ENCODE measurements around the gene FOXJ1. TPM values are rescaled to one million over a fixed set of nuclear protein-coding genes. Genes with fewer than 3 reads are reported as not detected.
A peak's percentile ranks its signal among the peaks of the same experiment; 100 is the strongest.

FOXJ1 gene
- polyA plus RNA-seq, 2 of the 4 experiments (the other 2 are of a cell fraction), result 0.09 to 0.50 TPM

DNA sequence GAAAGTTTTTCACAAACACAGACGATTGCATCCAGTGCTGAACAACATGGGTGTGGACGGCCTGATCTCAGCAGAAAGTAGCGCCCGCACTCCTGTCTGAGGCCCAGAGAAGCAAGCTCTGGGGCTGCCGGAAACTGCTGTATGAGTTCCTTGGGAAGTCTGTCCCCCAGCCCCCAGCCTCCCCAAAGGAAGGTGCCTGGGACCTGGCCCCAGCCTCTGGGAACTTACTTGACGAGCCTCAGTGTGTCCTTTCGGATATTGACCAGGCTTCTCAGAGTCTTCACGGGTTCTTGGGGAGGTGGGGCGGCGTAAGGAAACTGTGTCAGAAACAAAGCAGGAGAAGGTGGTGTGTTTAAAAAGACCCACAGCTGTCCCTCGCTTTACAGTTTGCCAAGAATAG lies 32.4 kb upstream of the FOXJ1 start:
- CTCF ChIA-PET, result interaction anchor here (0.6 to 13.7 kb wide), 11 partner anchors 8 to 159 kb away, joined by 3 to 178 read pairs (median 3); no protein-coding TSS in a partner anchor
- POLR2A ChIA-PET, result interaction anchor here (0.6 kb wide), 1 partner anchor 30 kb away, joined by 5 read pairs; no protein-coding TSS in a partner anchor
- ATAC-seq (no peak), DNase-seq (ENCODE audit: low read depth in 1 of 2, low spot score in 1 of 2) (no peak), FAIRE-seq (no peak)
- TF ChIP-seq NPAS2 (CRISPR knock-in tag; IDR thresholded peaks at IDR 0.05; ENCODE audit: borderline replicate concordance) (no peak), CEBPB (IDR thresholded peaks at IDR 0.05) (no peak), BCL3 (IDR thresholded peaks at IDR 0.05) (no peak), CBX8 (IDR thresholded peaks at IDR 0.05) (no peak), SREBF2 (IDR thresholded peaks at IDR 0.05) (no peak), HOXB13 (CRISPR knock-in tag; IDR thresholded peaks at IDR 0.05; ENCODE audit: low read depth) (no peak), HMGXB4 (CRISPR knock-in tag; IDR thresholded peaks at IDR 0.05; ENCODE audit: borderline replicate concordance) (no peak), HOXA7 (CRISPR knock-in tag; IDR thresholded peaks at IDR 0.05) (no peak), ESRRA (IDR thresholded peaks at IDR 0.05; ENCODE audit: borderline replicate concordance, low read length) (no peak), PBX3 (IDR thresholded peaks at IDR 0.05) (no peak), FOSL2 (IDR thresholded peaks at IDR 0.05) (no peak), FOSL2 (CRISPR knock-in tag; IDR thresholded peaks at IDR 0.05) (no peak), ZFP36 (IDR thresholded peaks at IDR 0.05; ENCODE audit: borderline replicate concordance, partially characterized antibody) (no peak), CHD4 (IDR thresholded peaks at IDR 0.05; ENCODE audit: borderline replicate concordance) (no peak), MAZ (IDR thresholded peaks at IDR 0.05; ENCODE audit: borderline replicate concordance, low read depth, low read length) (no peak)
- H3K27ac ChIP-seq, result no peak overlapping the region
- no peaks in the 10 kb centered on the region for H3K4me1 ChIP-seq
- no peaks in the 10 kb centered on the region for H3K9me3 ChIP-seq
- no peak overlapping the region for H3K4me2 ChIP-seq
- WGBS (ENCODE audit: missing lambda C conversion rate), result 89% methylated on average over 11 of the region's 11 CpGs
- no peak overlapping the region for H3K4me3 ChIP-seq

- peak; percentile 23 for FAIRE-seq
- no peak for ATAC-seq
- H3K27ac ChIP-seq, result no peak overlapping the region
- 82% methylated on average over 4 of the region's 4 CpGs for WGBS (ENCODE audit: missing lambda C conversion rate)
- TF ChIP-seq MAFK (IDR thresholded peaks at IDR 0.05; ENCODE audit: partially characterized antibody), result no peak
- no peak for TF ChIP-seq POLR2AphosphoS2 (conservative IDR thresholded peaks at IDR 0.05; ENCODE audit: low read length)
- TF ChIP-seq ZNF302 (CRISPR knock-in tag; IDR thresholded peaks at IDR 0.05), result no peak
- no peak for TF ChIP-seq PBX3 (IDR thresholded peaks at IDR 0.05)
- no peak for TF ChIP-seq SREBF2 (IDR thresholded peaks at IDR 0.05)
- no peak for TF ChIP-seq EHMT2 (IDR thresholded peaks at IDR 0.05; ENCODE audit: low read depth)
- no peak for TF ChIP-seq BCL3 (IDR thresholded peaks at IDR 0.05)
- TF ChIP-seq MYC (IDR thresholded peaks at IDR 0.05; ENCODE audit: borderline replicate concordance, low read length), result no peak
- TF ChIP-seq CEBPB (IDR thresholded peaks at IDR 0.05), result no peak
- no peak for TF ChIP-seq EP300 (IDR thresholded peaks at IDR 0.05)
- no peak for TF ChIP-seq ZC3H11A (IDR thresholded peaks at IDR 0.05)
- TF ChIP-seq ZSCAN20 (CRISPR knock-in tag; IDR thresholded peaks at IDR 0.05), result no peak
- TF ChIP-seq FOSB (CRISPR knock-in tag; IDR thresholded peaks at IDR 0.05), result no peak
- TF ChIP-seq, protein P1, sequence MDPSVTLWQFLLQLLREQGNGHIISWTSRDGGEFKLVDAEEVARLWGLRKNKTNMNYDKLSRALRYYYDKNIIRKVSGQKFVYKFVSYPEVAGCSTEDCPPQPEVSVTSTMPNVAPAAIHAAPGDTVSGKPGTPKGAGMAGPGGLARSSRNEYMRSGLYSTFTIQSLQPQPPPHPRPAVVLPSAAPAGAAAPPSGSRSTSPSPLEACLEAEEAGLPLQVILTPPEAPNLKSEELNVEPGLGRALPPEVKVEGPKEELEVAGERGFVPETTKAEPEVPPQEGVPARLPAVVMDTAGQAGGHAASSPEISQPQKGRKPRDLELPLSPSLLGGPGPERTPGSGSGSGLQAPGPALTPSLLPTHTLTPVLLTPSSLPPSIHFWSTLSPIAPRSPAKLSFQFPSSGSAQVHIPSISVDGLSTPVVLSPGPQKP (IDR thresholded peaks at IDR 0.05; ENCODE audit: low read depth, low read length), result no peak
- H3K4me1 ChIP-seq, result no peaks in the 10 kb centered on the region
- ChIA-PET CTCF (interaction anchor here (0.6 to 13.7 kb wide), 4 partner anchors 8 to 107 kb away, joined by 3 to 178 read pairs (median 48); no protein-coding TSS in a partner anchor), POLR2A (no interaction called here)
- DNase-seq (ENCODE audit: low read depth in 1 of 2, low spot score in 1 of 2), result no peak
- H3K9me3 ChIP-seq, result no peaks in the 10 kb centered on the region
- no peak overlapping the region for H3K4me3 ChIP-seq
- no peak overlapping the region for H3K4me2 ChIP-seq
Measured at GRCh38 chr17:76171706-76172105, 30.7 kb upstream of the FOXJ1 start.
